GM18870 (cell line): Measurements from ENCODE around the gene PRKCE.

Experiments used
- ATAC-seq: cut with Tn5 transposase; IDR thresholded peaks from one replicate; pipeline ENCODE4 v1.9.1; 2021; ENCODE audit warnings: moderate library complexity; ENCODE audit not compliant: unreplicated experiment

PRKCE gene

GRCh38 chr2:45721150-45721549 is 69.7 kb downstream of the PRKCE start:
- ATAC-seq: no peak

- ATAC-seq: no peak
Measured at GRCh38 chr2:45722477-45722876, 71.0 kb downstream of the PRKCE start.

- ATAC-seq: no peak
Measured at GRCh38 chr2:45723857-45724256, 72.4 kb downstream of the PRKCE start.

GRCh38 chr2:45724335-45724734 is 72.9 kb downstream of the PRKCE start:
- ATAC-seq: no peak

GRCh38 chr2:45725731-45726130 is 74.3 kb downstream of the PRKCE start:
- no peak for ATAC-seq

GRCh38 chr2:45726188-45726587 is 74.7 kb downstream of the PRKCE start:
- no peak for ATAC-seq

GRCh38 chr2:45728458-45728942 is 77.0 kb downstream of the PRKCE start:
- peak; percentile 81 for ATAC-seq

- peak; percentile 50 for ATAC-seq
Measured at GRCh38 chr2:45729753-45730512, 78.5 kb downstream of the PRKCE start.

- no peak for ATAC-seq
Measured at GRCh38 chr2:45731141-45731540, 79.7 kb downstream of the PRKCE start.

GRCh38 chr2:45732436-45732835 is 81.0 kb downstream of the PRKCE start:
- ATAC-seq: no peak

GRCh38 chr2:45732946-45733345 is 81.5 kb downstream of the PRKCE start:
- ATAC-seq: no peak

- ATAC-seq: no peak
Measured at GRCh38 chr2:45734336-45734735, 82.9 kb downstream of the PRKCE start.

GRCh38 chr2:45734952-45735351 is 83.5 kb downstream of the PRKCE start:
- no peak for ATAC-seq

GRCh38 chr2:45736757-45737704 is 85.6 kb downstream of the PRKCE start:
- ATAC-seq: no peak

GRCh38 chr2:45739796-45740485 is 88.5 kb downstream of the PRKCE start:
- no peak for ATAC-seq

GRCh38 chr2:45741161-45741850 is 89.8 kb downstream of the PRKCE start:
- no peak for ATAC-seq

- ATAC-seq: no peak
Measured at GRCh38 chr2:45743531-45744396, 92.3 kb downstream of the PRKCE start.

- ATAC-seq: no peak
Measured at GRCh38 chr2:45745231-45745630, 93.8 kb downstream of the PRKCE start.

GRCh38 chr2:45746888-45747287 is 95.4 kb downstream of the PRKCE start:
- no peak for ATAC-seq

- ATAC-seq: no peak
Measured at GRCh38 chr2:45747363-45747762, 95.9 kb downstream of the PRKCE start.
